Lower leg skin (tissue), 4 donors: Measurements from ENCODE around the gene PABPC1L. TPM values are rescaled to one million over a fixed set of nuclear protein-coding genes. Genes with fewer than 3 reads are reported as not detected.

Experiments
- DNase-seq, 2 donors: peaks; one replicate each; pipeline ENCODE4 v3.0.0-alpha.2; 2019; ENCODE audit warnings: low spot score in 2 of 2
- H3K4me3 ChIP-seq: fragments of 200-600 bp; sonication (generic); 2 replicates; pipeline ENCODE4 v1.5.1; 2017; ENCODE audit warnings: mild to moderate bottlenecking, low read depth; ENCODE audit not compliant: poor library complexity, severe bottlenecking
- POLR2A ChIP-seq, 2 donors: fragments of 450-650 bp; IDR thresholded peaks; one replicate each; pipeline ENCODE4 v1.6.1; 2016 to 2017; ENCODE audit warnings: antibody characterized with exemption in 2 of 2, mild to moderate bottlenecking in 1 of 2, moderate library complexity in 1 of 2
- WGBS, 2 donors: methylation state at CpG; one replicate each; pipeline ENCODE4 v1.1.5; 2018; 5-methylcytosine and 5-hydroxymethylcytosine counted together
- intact Hi-C: fragments of 100-400 bp; cut with DNase I; formaldehyde crosslinking; loops from one replicate; pipeline ENCODE4 v1.15.0; 2023; ENCODE audit warnings: low total_unique reads
- total RNA-seq, 4 donors: library from RNA; depleted of rRNA; stranded (reverse); fragments of >200 nt; gene quantifications; one replicate each; pipeline ENCODE4 v1.1.0, GENCODE V29; 2016
- TF ChIP-seq, protein P1 (sequence below), 3 donors: fragments of 450-650 bp; IDR thresholded peaks; one replicate each; pipeline ENCODE4 v1.5.1; 2016; ENCODE audit warnings: antibody characterized with exemption in 3 of 3, mild to moderate bottlenecking in 3 of 3, moderate library complexity in 2 of 3

PABPC1L gene
- total RNA-seq, 4 donors from 2014 or later: 7.0 to 30.2 (median 9.6) TPM

DNA sequence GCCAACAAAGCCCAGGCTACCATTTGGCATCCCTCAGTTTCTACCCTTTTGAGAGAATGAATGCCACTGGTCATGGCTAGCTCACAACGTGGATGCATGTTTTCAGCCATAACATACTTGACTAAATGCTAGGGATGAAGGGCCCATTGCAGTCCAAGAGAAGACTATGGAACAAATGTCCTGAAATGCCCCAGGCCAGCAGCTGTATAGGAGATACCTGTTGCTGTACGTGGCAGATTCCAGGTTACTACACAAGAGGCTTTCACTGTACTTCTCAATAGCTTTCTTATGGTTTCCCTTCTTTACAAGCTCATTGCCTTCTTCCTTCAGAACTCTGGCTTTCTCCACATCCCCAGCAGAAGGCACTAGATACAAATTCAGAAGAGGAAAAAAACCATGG lies 38.7 kb downstream of the PABPC1L start:
- DNase-seq: no peak
- intact Hi-C loops: no loop called here
- WGBS, 2 donors: 82 to 92% methylated on average over 2 of the region's 2 CpGs
- H3K4me3 ChIP-seq: no peak overlapping the region
- TF ChIP-seq POLR2A (IDR thresholded peaks at IDR 0.05): no peak
- TF ChIP-seq, protein P1, sequence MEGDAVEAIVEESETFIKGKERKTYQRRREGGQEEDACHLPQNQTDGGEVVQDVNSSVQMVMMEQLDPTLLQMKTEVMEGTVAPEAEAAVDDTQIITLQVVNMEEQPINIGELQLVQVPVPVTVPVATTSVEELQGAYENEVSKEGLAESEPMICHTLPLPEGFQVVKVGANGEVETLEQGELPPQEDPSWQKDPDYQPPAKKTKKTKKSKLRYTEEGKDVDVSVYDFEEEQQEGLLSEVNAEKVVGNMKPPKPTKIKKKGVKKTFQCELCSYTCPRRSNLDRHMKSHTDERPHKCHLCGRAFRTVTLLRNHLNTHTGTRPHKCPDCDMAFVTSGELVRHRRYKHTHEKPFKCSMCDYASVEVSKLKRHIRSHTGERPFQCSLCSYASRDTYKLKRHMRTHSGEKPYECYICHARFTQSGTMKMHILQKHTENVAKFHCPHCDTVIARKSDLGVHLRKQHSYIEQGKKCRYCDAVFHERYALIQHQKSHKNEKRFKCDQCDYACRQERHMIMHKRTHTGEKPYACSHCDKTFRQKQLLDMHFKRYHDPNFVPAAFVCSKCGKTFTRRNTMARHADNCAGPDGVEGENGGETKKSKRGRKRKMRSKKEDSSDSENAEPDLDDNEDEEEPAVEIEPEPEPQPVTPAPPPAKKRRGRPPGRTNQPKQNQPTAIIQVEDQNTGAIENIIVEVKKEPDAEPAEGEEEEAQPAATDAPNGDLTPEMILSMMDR (IDR thresholded peaks at IDR 0.05): no peak

DNA sequence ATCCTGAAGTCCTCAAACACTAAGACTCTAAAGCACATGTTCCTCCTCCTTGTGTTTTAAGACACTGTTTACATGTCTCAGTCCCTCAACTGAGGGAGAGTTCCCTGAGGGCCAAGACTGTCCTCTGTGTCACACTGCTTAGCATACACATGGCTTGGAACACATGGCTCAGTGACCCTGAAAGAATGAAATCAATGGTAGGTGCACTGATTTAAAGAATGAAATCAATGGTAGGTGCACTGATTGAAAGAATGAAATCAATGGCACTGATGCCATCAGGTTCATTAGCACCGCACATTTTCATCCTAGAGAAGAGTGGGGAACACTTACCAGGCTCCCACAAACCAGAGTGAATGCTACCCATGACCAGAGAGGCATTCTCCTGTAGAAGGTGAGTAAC lies 40.5 kb downstream of the PABPC1L start:
- intact Hi-C loops: no loop called here
- DNase-seq: no peak
- 90 to 94% methylated on average over 1 of the region's 1 CpG for WGBS, 2 donors
- no peak for TF ChIP-seq POLR2A (IDR thresholded peaks at IDR 0.05)
- TF ChIP-seq, protein P1 (IDR thresholded peaks at IDR 0.05): no peak
- no peak overlapping the region for H3K4me3 ChIP-seq

DNA sequence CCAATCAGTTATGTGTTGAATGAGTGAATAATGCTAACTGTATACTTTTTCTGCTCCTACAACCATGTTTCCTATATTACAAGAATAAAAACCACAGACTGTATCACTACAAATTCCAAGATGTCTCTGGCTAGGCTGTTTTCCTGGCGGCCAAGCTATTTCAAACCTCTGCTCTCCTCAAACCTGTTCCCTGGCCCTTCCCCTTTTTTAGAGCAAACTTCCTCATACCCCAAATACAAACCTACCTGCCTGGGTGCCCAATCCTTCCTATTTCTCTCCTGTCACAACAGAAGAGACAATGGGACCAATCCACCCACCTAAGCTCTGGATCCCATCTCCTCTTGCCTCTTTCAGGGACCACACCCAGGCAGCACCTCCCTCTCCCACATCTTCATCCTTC lies 42.9 kb downstream of the PABPC1L start:
- 86 to 94% methylated on average over 1 of the region's 1 CpG for WGBS, 2 donors
- no peak for TF ChIP-seq POLR2A (IDR thresholded peaks at IDR 0.05)
- TF ChIP-seq, protein P1 (IDR thresholded peaks at IDR 0.05): no peak
- H3K4me3 ChIP-seq: no peak overlapping the region
- intact Hi-C loops: no loop called here
- no peak for DNase-seq

DNA sequence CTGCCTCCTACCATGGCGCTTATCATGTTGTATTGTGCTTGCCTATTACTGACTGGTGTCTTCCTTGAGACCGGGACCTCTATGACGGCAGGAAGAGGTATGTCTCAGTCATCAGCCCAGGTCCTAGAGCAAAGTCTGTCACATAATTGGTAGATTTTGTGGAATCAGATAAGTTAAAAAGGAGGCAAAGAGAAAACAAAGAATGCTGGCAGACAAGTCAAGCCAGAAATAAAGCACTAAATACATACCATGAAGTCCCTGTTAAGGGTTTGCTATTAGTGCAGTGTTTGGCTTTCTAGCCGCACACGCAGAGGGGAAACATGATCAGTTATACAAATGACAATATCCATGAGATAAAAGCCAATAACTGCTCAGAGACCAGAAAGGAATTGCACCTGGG lies 44.4 kb downstream of the PABPC1L start:
- WGBS, 2 donors: 97% methylated on average over 5 of the region's 5 CpGs
- intact Hi-C loops: no loop called here
- TF ChIP-seq POLR2A (IDR thresholded peaks at IDR 0.05): no peak
- TF ChIP-seq, protein P1 (IDR thresholded peaks at IDR 0.05): no peak
- no peak overlapping the region for H3K4me3 ChIP-seq
- no peak for DNase-seq

DNA sequence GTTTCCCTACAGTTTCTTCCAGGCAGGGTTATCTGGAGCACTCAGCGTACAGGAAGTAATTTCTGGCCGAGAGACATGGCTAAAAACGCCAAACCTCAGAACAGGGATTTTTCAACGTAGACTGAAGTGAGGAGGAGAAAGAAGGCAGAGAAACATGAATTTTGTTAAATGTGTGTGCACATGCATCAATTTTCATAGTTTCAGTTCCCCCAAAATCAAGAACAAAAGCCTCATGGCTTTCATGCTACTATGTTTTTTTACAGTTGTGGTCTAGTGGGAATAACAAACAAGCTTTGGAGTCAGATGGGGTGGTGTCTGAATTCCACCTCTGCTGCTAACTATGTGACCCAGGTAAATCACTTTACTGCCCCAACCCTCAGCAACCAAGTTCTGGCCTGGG lies 45.4 kb downstream of the PABPC1L start:
- 81 to 93% methylated on average over 4 of the region's 4 CpGs for WGBS, 2 donors
- intact Hi-C loops: no loop called here
- no peak for DNase-seq
- H3K4me3 ChIP-seq: no peak overlapping the region
- no peak for TF ChIP-seq POLR2A (IDR thresholded peaks at IDR 0.05)
- TF ChIP-seq, protein P1 (IDR thresholded peaks at IDR 0.05): no peak

DNA sequence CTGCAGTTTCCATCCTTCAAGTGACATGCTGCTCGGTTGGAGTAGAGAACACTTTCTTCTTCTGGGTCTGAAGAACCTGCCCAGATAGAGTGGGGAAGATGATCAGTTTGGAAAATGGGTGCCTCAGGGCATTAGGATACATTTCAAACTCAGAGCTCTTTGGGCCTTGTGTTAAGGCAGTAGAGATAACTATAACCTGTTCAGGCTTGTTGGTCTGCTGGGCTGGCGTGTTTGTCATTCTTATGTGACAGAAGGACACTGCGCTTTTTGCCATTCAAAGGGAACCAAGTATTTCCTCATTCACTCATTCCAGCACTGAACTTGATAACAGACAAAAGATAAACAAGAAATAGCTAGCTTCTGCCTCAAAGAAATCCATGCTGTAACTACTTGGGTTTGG lies 46.5 kb downstream of the PABPC1L start:
- no peak for DNase-seq
- intact Hi-C loops: no loop called here
- TF ChIP-seq POLR2A (IDR thresholded peaks at IDR 0.05): no peak
- TF ChIP-seq, protein P1 (IDR thresholded peaks at IDR 0.05): no peak
- H3K4me3 ChIP-seq: no peak overlapping the region
- 70 to 74% methylated on average over 3 of the region's 3 CpGs for WGBS, 2 donors
